ENCODE data around the gene RSPH9.
"Not testable (repeated sequence)": the region's sequence is repeated elsewhere in the genome, so short reads cannot be mapped to it uniquely, and the experiment has no call there.

RSPH9 gene

DNA sequence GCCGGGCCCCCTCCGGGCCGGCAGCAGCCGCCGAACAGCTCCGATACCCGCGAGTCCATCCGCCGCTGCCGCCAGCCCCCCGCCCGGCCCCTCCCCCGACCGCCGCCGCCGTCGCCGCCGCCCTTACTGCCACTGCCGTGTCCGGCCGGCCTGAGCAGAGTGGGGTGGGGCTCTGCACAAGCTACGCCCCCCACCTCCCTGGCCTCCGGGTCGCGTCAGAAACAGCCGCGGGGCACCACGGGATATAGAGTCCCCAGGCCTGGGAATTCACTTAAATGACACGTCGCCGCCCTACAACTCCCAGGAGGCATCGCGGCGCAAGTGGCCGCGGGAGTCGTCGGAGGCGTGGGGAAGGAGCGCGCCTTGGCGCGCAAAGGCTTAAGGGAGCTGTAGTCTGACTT is 15.7 kb upstream of the RSPH9 start, which contains the start of gene GTPBP2:
Gene GTPBP2, minus strand, starts transcription at position 161 of the 401 bp plus-strand sequence. Its CDS starts 102 bp downstream, at position 59.
- peak; percentile 96 for DNase-seq (ENCODE audit: low spot score)

DNA sequence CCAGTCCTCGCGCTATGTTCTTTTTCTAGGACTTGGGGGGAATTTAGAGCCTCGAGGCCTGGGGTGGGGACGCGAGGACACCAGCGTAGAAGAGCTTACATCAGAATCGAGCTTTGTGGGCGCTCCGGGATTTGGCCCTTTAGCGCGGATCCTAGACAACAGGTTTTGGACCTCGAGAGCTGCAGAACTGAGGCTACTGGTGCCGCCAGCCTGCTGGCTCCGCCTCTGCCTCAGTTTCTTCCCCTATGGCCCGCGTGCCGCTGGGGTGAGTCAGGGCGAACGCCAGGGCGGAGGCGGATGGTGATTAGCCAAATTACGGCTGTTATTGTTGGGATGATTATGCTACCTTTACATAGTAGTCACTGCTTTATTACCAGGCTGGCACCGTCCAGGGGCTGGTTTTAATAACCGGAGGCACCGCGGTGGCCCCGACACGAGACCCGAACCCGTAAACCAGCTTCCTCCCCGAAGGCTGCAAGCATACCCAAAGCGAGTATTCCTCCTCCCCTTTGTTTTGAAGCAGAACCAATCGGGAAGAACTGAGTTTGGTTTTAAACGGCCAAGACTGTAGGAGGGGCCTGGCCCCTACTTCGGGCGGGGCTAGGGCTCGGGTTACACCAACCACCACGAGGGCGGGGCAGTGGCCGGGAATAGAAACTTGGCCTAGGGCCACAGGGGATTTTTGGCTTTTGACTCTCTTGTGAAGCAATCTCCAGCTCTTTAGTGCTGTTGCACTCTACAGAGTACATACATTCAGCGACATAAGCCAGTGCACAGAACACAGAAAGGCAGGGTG is 15.1 kb upstream of the RSPH9 start:
- DNase-seq (ENCODE audit: low spot score), result peak; percentile 94

DNA sequence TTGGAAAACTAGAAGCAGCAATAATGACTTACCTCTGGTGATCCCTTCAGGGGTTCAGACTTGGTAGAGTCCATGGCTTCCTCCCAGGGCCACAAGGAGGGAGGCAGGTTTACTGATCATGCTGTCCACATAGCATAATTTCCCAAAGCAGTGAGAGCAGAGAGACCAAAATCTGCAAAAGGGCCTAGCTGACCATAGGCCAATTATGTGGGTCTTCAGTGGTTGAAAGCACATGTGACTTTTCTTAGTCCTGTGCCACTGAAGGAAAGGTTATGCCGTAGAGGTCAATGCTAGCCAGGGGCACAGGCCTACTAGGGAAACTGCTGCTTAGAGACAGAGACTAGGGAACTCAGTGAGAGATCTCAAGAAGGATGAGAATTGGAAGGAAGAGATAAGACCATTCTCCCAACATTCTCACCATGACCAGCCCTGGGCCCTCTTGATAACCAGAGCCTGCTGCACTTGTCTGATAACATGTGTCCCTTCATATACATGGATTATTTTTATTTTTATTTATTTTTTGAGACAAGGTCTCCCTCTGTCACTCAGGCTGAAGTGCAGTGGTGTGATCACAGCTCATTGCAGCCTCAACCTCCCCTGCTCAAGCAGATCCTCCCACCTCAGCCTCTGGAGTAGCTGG is 13.7 kb upstream of the RSPH9 start:
- no peak for DNase-seq (ENCODE audit: low spot score)

DNA sequence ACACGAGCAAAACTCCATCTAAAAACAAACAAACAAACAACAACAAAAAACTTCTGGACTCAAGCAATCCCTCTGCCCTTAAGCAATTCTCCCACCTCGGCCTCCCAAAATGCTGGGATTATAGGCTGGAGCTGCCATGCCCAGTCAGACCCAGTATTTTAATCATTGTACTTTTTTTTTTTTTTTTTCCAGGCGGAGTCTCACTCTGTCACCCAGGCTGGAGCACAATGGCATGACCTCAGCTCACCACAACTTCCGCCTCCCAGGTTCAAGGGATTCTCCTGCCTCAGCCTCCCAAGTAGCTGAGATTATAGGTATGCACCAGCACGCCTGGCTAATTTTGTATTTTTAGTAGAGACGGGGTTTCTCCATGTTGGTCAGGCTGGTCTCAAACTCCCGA is 11.8 kb upstream of the RSPH9 start:
- DNase-seq (ENCODE audit: low spot score), result not testable (repeated sequence)

DNA sequence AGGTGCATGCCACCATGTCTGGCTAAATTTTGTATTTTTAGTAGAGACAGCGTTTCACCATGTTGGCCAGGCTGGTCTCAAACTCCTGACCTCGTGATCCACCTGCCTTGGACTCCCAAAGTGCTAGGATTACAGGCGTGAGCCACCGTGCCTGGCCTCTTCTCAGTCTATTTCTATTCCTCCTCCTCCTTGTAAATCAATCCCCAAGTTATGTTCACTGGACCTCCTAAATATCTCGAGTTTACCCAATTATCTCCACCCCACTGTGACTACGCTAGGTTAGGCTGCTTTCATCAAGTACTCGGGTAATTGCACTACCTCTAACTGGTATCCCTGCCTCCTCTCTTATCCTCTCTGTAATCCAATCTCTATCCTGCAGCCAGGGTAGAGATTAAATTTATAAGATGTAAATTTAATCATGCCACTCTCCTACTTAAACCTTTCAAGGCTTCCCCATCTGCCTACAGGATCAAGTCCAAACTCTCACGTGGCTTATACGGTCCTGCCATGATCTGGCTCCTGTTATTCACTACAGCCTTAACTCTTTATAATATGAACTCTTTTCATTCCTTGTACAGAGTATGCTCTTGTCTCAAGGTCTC is 10.0 kb upstream of the RSPH9 start:
- DNase-seq (ENCODE audit: low spot score), result no peak

DNA sequence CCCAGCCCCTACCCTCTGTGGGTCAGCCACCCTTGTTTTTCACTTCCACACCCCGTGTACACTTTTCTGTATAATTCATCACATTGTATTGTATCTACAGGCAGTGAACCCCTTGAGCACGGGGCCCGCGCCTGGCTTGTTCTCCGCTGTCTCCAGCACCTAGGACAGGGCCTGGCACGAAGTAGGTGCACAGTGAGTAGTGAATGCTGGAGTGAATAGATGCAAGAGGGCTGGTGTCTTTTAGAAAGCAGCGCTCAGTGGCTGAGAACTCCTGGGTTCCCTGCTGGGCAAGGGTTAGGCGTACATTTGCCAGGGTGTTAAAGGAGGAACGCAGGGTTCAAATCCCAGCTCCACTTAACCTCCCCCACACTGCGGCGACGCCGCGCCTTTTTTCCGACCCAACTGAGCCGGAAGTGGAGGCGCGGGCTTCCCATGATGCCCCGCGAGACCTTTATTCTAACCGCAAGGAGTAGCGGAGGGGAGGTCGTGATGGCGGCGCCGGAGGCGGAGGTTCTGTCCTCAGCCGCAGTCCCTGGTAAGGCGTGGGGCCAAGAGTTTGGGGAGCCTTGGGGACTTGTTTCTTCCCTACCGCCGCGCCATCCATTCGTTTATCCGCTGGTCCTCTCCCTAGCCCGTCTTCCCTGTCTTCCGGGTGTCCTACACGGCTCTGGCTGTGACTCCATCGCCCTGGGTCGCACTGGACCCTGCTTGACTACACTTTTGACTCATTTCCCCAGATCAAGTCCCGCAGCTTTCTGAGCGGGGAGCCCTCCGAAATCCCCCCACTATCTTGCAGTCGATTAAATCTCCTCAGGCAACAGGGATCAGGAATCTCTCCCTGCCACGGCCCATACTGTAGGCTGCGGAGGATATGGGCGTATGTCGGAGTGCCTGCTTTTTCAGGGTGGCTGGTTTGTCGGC is 9.2 kb upstream of the RSPH9 start, which contains the start of gene MAD2L1BP:
Gene MAD2L1BP, plus strand, starts transcription at position 454 of the 921 bp plus-strand sequence. Its CDS starts 36 bp downstream, at position 490.
- peak; percentile 81 for DNase-seq (ENCODE audit: low spot score)

DNA sequence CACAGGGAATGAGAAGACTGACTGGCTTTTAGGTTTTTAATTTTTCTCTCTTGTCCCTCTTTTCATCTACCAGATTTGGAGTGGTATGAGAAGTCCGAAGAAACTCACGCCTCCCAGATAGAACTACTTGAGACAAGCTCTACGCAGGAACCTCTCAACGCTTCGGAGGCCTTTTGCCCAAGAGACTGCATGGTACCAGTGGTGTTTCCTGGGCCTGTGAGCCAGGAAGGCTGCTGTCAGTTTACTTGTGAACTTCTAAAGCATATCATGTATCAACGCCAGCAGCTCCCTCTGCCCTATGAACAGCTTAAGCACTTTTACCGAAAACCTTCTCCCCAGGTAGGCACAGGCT is 8.6 kb upstream of the RSPH9 start:
- peak; percentile 7 for DNase-seq (ENCODE audit: low spot score)

DNA sequence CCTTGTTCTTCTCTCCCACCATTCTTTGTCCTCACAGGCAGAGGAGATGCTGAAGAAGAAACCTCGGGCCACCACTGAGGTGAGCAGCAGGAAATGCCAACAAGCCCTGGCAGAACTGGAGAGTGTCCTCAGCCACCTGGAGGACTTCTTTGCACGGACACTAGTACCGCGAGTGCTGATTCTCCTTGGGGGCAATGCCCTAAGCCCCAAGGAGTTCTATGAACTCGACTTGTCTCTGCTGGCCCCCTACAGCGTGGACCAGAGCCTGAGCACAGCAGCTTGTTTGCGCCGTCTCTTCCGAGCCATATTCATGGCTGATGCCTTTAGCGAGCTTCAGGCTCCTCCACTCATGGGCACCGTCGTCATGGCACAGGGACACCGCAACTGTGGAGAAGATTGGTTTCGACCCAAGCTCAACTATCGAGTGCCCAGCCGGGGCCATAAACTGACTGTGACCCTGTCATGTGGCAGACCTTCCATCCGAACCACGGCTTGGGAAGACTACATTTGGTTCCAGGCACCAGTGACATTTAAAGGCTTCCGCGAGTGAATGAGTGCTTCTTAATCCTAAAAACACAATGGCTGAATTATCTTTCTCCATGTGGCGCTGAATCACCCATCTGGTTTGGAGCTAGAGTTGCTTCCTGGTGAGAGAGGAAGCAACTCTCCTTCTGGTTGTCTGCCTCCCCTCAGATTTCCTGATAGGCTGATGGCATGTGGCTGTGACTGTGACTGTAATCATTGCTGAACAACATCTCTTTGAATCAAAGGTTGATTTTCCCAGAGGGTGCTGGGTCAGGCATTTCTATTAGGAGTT is 4.6 kb upstream of the RSPH9 start:
- no peak for DNase-seq (ENCODE audit: low spot score)

DNA sequence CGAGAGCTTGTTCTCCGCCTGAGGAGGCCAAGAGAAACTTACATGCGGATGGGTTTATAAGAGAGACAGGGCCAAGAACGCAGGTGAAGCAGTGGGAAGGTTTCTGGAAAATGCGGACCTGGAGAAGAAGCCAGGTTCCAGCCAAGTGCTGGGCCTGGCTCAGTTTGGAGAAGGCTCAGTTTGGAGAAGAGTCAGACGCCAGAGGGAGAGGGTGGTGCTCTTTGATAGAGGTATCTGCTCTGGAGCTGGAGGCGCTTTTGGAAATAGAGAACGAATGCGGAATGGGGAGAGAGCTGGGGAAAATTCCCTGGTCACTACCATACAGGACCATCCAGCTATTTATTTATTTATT is 753 bp downstream of the RSPH9 start:
- no peak for DNase-seq (ENCODE audit: low spot score)

DNA sequence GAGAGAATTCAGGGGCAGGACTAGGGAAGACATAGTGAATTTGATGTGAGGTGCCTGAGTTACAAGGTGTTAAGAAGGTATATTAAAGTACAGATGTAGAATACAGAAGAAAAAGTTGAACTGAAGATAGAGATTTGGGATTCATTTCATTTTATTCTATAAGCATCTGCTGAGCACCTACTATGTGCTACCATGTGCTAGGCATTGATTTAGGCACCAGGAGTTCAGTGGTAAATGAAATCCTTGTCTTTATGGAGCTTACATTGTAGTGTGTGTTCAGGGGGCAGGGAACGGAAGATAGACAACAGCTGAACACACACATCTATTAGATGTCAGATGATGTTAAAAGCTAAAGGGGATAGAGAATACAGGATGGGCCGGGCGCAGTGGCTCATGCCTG is 2.8 kb downstream of the RSPH9 start:
- no peak for DNase-seq (ENCODE audit: low spot score)

DNA sequence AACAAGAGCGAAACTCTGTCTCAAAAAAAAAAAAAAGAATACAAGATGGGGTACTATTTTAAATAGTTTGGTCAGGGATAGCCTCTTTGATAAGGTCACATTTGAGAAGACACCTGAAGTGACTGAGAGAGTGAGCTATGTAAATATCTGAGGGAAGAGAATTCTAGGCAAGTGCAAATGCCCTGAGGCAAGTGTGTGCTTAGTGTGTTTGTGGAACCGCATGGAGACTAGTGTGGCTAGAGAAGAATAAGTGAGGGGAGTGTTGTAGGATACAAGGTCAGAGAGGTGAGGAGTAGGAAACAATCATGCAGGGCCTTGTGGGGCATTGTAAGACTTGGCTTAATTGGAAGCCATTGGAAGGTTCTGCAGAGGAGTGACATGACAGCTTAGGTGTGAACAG is 3.4 kb downstream of the RSPH9 start:
- DNase-seq (ENCODE audit: low spot score), result no peak

DNA sequence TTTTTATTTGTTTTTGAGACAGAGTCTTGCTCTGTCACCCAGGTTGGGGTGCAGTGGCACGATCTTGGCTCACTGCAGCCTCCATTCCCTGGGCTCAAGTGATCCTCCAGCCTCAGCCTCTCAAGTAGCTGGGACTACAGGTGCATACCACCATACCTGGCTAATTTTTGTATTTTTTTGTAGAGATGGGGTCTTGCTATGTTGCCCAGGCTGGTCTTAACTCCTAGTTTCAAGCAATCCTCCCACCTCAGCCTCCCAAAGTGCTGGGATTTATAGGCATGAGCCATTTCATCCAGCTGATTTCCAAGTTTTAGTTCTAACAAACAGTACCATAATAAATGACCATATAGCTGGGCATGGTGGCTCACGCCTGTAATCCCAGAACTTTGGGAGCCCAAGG is 8.0 kb downstream of the RSPH9 start:
- DNase-seq (ENCODE audit: low spot score), result not testable (repeated sequence)

DNA sequence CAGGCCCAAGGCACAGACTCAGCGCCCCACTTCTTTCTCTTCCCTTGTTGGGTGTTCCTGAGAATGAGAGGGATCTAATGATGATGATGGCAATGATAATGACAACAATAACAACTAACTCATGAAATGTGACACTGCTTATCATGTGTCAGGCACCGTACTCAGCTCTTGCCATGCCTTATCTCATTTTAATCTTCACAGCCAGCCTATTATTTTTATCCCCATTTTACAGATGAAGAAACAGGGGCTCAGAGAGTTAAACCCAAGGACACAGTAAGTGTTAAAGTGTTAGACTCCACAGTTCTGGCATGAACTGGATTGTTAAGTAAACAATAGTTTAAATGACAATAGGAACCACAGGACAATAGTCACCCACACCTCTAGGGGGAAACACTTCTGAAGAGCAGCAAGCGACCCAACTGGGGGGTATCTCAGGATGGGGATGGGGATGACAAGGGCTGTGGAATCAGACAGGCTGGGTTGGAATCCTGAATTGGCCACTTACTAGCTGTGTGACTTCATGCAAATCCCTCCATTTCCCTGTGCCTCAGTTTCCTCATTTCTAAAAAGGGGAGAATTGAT is 12.5 kb downstream of the RSPH9 start:
- DNase-seq (ENCODE audit: low spot score), result no peak

DNA sequence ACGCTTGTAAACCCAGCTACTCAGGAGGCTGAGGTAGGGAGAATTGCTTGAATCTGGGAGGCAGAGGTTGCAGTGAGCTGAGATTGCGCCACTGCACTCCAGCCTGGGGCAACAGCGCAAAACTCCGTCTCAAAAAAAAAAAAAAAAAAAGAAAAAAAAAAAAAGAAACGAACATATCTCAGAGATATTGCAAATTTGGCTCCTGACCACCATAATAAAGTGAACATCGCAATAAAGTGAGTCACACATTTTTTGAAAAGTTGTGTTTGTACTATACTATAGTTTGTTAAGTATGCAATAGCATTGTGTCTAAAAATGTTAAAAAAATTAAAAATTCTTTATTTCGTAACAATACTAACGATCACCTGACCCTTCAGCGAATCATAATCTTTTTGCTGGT is 13.3 kb downstream of the RSPH9 start:
- DNase-seq (ENCODE audit: low spot score), result no peak

DNA sequence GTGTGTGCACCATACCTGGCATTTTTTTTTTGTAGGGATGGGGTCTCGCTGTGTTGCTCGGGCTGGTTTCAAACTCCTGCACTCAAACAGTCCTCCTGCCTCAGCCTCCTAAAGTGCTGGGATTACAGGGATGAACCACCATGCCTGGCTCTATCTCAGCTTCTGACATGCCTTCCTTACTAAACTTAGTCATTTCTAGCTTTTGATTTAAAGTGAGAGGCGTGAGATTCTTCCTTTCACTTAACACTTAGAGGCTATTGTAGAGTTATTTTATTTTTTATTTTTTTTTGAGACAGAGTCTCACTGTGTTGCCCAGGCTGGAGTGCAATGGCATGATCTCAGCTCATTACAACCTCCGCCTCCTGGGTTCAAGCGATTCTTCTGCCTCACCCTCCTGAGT is 18.1 kb downstream of the RSPH9 start:
- DNase-seq (ENCODE audit: low spot score), result not testable (repeated sequence)

DNA sequence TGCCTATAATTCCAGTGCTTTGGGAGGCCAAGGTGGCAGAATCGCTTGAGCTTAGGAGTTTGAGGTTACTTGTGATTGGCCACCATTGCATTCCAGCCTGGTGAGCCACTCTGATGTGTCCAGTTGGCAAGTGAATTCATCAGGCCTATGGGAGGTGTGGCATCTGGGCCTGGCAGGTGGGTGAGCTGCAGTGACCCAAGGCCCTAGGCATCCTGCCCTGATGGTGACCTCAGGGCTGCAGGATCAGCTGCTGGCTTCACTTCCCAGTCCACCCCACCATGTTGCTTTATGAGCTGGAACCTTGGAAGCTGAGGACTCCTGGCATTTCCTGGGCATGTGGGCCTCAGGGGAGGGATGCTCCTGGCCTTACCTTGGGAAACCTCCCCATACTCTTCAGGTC is 20.5 kb downstream of the RSPH9 start:
- no peak for DNase-seq (ENCODE audit: low spot score)

DNA sequence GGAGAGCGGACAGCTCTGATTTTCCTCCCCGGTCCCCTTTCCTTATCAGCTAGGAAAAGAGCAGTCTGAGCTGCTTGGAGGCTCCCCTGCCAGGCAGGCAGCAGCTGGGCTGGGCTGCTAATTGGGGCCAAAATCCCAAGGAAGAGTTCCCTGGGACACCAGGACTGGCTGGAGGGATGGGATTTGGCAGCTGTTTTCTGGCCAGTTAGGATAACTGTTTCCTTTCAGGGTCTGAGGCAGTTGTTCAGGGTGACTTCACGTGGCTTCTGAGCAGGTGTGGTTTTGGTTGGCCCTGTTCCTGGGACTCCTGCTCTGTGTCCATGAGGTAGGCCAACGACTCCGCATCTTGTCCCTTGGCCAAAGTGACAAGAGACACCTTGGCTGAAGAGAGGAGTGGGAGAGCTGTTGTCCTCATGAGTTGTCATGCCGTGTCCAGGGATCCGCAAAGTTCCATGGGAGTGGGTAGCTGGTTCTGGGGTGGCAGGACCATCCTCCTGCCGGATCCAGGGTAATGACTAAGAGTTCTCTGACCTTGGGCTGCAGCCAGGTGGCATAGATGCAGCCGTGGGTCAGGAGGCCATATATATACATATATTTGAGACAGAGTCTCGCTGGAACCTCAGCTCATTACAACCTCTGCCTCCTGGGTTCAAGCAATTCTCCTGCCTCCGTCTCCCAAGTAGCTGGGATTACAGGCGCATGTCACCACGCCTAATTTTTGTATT is 21.5 kb downstream of the RSPH9 start:
- no peak for DNase-seq (ENCODE audit: low spot score)

DNA sequence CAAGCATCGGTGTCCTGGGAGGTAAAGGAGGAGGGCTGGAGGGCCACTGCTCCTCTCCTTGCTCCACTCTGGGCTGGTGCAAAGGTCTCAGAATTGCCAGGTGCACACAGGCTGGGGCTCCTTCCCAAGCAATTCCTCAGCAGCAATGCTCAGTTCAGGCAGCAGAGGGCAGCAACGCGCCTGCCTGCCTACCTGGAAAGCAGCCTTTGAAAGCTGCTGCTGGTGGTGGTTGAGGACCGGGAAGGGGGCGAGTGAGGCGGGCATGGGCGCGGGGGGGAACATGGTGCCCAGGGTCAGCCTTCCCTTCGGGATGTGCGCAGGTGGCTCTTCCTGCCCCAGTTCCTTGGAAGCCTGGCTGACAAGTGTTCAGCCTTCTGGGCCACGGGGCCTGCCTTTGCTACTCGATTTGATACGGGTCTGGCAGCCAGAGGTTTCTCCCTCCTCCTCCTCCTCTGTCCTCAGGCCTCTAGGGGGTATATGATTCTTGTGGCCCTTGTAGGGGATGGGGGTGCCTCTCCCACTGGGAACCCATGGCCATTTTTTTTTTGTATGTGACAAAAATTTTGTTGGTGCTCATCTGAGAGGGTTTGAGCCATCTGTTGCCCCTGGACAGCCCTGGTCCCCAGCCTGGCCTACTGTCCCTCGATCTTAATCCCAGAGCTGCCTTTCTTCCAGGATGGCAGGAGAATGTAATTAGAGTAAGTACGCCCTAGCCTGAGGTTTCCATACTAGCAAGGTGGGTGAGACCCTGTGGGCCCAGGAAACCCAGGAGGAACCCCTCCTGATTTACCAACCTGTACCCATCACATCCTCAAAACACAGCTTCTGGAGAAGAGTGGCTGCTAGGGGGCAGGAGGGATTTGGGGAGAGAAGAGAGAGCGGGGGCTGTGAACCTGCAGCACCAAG is 22.7 kb downstream of the RSPH9 start:
- peak; percentile 77 for DNase-seq (ENCODE audit: low spot score)

Measured in CD4-positive, alpha-beta T cell treated with Interleukin-2 at 100 ng/mL for 4 hours (primary cell).